B cell (primary cell): Measurements from ENCODE around the gene TBX10. TPM values are rescaled to one million over a fixed set of nuclear protein-coding genes. Genes with fewer than 3 reads are reported as not detected.
A peak's percentile ranks its signal among the peaks of the same experiment; 100 is the strongest.

Experiments used
- ATAC-seq: fragments of 200-7000 bp; cut with Tn5 transposase; one replicate; pipeline ENCODE4 v1.10.0; 2021; ENCODE audit warnings: low read depth, mild to moderate bottlenecking, moderate number of reproducible peaks, moderate library complexity
- CTCF ChIA-PET: fragments of 350-600 bp; sonication (Branson Sonifier 250); formaldehyde crosslinking; loops from one replicate; lab custom pipeline; 2021; ENCODE audit warnings: antibody characterized with exemption, inconsistent platforms; lab: Charles Lee
- POLR2A ChIA-PET: fragments of 350-600 bp; sonication (Branson Sonifier 250); formaldehyde crosslinking; loops from one replicate; lab custom pipeline; 2021; ENCODE audit warnings: antibody characterized with exemption; lab: Charles Lee
- DNase-seq: peaks from one replicate; pipeline ENCODE4 v3.0.0; 2013
- H2AFZ ChIP-seq: 2 replicates; pipeline ENCODE4 v1.6.1; 2012; ENCODE audit warnings: mild to moderate bottlenecking, low read depth, low read length; ENCODE audit not compliant: insufficient read depth, poor library complexity, severe bottlenecking
- H3K27ac ChIP-seq, 2 donors: 1 replicate in 1 of 2; 2 replicates in 1 of 2; pipeline ENCODE4 v1.5.1; 2012 to 2013; ENCODE audit warnings: low read length in 2 of 2, mild to moderate bottlenecking in 2 of 2, moderate library complexity in 1 of 2
- H3K27me3 ChIP-seq, 4 experiments: fragments of 200-600 bp in 1 of 4; sonication (generic) in 1 of 4; replicated peaks in 1 of 4; 1 replicate in 2 of 4; 2 replicates in 2 of 4; pipeline versions ENCODE4 v1.6.1 to v1.7.0; 2013 to 2016; ENCODE audit warnings: low read length in 3 of 4, mild to moderate bottlenecking in 2 of 4, mixed read lengths in 1 of 4, moderate library complexity in 1 of 4; ENCODE audit not compliant: insufficient read depth in 4 of 4, control insufficient read depth in 3 of 4; ENCODE audit errors: control extremely low read depth in 1 of 4
- H3K36me3 ChIP-seq, 2 experiments: replicated peaks in 1 of 2; 1 replicate in 1 of 2; 2 replicates in 1 of 2; pipeline versions ENCODE4 v1.6.1 to v1.7.1; 2013; ENCODE audit warnings: low read length in 1 of 2; ENCODE audit not compliant: insufficient read depth in 2 of 2, control insufficient read depth in 1 of 2; ENCODE audit errors: control extremely low read depth in 1 of 2, extremely low read depth in 1 of 2
- H3K4me1 ChIP-seq, 2 donors: fragments of 200-600 bp in 1 of 2; sonication (generic) in 1 of 2; 1 replicate in 1 of 2; 2 replicates in 1 of 2; pipeline versions ENCODE4 v1.5.1 to v1.6.1; 2013 to 2017; ENCODE audit warnings: low read length in 2 of 2; ENCODE audit not compliant: control insufficient read depth in 2 of 2, insufficient read depth in 2 of 2
- H3K4me2 ChIP-seq: replicated peaks from 2 replicates; pipeline ENCODE3; 2012; ENCODE audit warnings: mild to moderate bottlenecking, low read depth, low read length; ENCODE audit not compliant: poor library complexity, severe bottlenecking
- H3K4me3 ChIP-seq, 5 experiments: fragments of 200-600 bp in 1 of 5; sonication (generic) in 1 of 5; 1 replicate in 3 of 5; 2 replicates in 2 of 5; pipeline versions ENCODE4 v1.5.1 to v1.7.0; 2011 to 2016; ENCODE audit warnings: low read length in 4 of 5, mild to moderate bottlenecking in 4 of 5, low read depth in 2 of 5, control low read depth in 1 of 5, moderate library complexity in 1 of 5; ENCODE audit not compliant: insufficient read depth in 1 of 5; ENCODE audit errors: control extremely low read depth in 1 of 5, extremely low read depth in 1 of 5
- H3K79me2 ChIP-seq: fragments of 200-600 bp; sonication (generic); one replicate; pipeline ENCODE4 v1.6.0; 2016; ENCODE audit warnings: low read length; ENCODE audit not compliant: control insufficient read depth, insufficient read depth
- H3K9ac ChIP-seq: fragments of 200-600 bp; sonication (generic); 2 replicates; pipeline ENCODE4 v1.6.1; 2017; ENCODE audit warnings: mild to moderate bottlenecking, low read length, moderate library complexity
- H3K9me3 ChIP-seq, 3 donors: one replicate each; pipeline versions ENCODE4 v1.6.1 to v1.7.1; 2013; ENCODE audit warnings: low read length in 2 of 3; ENCODE audit not compliant: control insufficient read depth in 2 of 3, insufficient read depth in 1 of 3; ENCODE audit errors: control extremely low read depth in 1 of 3
- H4K20me1 ChIP-seq: 2 replicates; pipeline ENCODE4 v1.6.0; 2012; ENCODE audit warnings: mild to moderate bottlenecking, low read length; ENCODE audit not compliant: insufficient read depth, control insufficient read depth, poor library complexity, severe bottlenecking
- H3K27ac Mint-ChIP-seq: one replicate; pipeline ENCODE4 v1.8.0; 2021; ENCODE audit warnings: mixed read lengths
- H3K27me3 Mint-ChIP-seq: one replicate; pipeline ENCODE4 v1.8.0; 2021; ENCODE audit warnings: mixed read lengths
- H3K4me1 Mint-ChIP-seq: one replicate; pipeline ENCODE4 v1.8.0; 2021; ENCODE audit warnings: mixed read lengths
- H3K4me3 Mint-ChIP-seq: one replicate; pipeline ENCODE4 v1.8.0; 2021; ENCODE audit warnings: mixed read lengths
- H3K9me3 Mint-ChIP-seq: one replicate; pipeline ENCODE4 v1.8.0; 2022; ENCODE audit warnings: mixed read lengths; ENCODE audit not compliant: insufficient read depth
- CTCF ChIP-seq: fragments of 200-600 bp; IDR thresholded peaks from one replicate; pipeline ENCODE4 v1.8.0; 2022; ENCODE audit warnings: antibody characterized with exemption, mild to moderate bottlenecking
- EZH2 ChIP-seq: IDR thresholded peaks from 2 replicates; pipeline ENCODE4 v1.6.1; 2012; ENCODE audit warnings: borderline replicate concordance, low read depth, mild to moderate bottlenecking, moderate library complexity, low read length; ENCODE audit not compliant: insufficient read depth, poor library complexity, severe bottlenecking
- WGBS: methylation state at CpG from one replicate; pipeline ENCODE4 v1.1.5; 2013; ENCODE audit warnings: missing lambda C conversion rate; ENCODE audit not compliant: insufficient coverage; 5-methylcytosine and 5-hydroxymethylcytosine counted together
- intact Hi-C: fragments of 100-400 bp; cut with micrococcal nuclease; formaldehyde crosslinking; loops from one replicate; pipeline ENCODE4 v1.10.0; 2022
- polyA plus RNA-seq: library from polyadenylated mRNA; depleted of rRNA; stranded (reverse); fragments of >200 nt; gene quantifications from 2 replicates; pipeline ENCODE4 v1.2.3, GENCODE V29; 2012
- total RNA-seq, 2 donors: library from RNA; stranded (reverse); fragments of 120-200 nt in 1 of 2; gene quantifications; 1 replicate in 1 of 2; 2 replicates in 1 of 2; pipeline versions ENCODE4 v1.2.3 to v1.2.4, GENCODE V29; 2013 to 2022

The TBX10 gene
- total and polyA plus RNA-seq, 2 donors (not counting 1 experiment from before 2014, with no cell fraction given): not detected

- Histone ChIP-seq H3K4me3 (peak overlapping the region in 4 of 5 experiments; percentile 61 to 76 (median 72)), H4K20me1 (peaks cover 9% of the 10 kb centered on the region), H3K9ac (no peak overlapping the region), H2AFZ (peak overlapping the region; percentile 75), H3K36me3 (no peaks in the 10 kb centered on the region), H3K79me2 (no peaks in the 10 kb centered on the region), H3K27me3 (no peaks in the 10 kb centered on the region), H3K27ac (peak overlapping the region; percentile 55 to 61), H3K4me2 (peak overlapping the region; percentile 99), H3K9me3 (no peaks in the 10 kb centered on the region), H3K4me1 (peaks cover 14 to 19% of the 10 kb centered on the region in 2 donors)
- peak; percentile 39 for DNase-seq
- intact Hi-C loops: loop anchor here (1.0 kb wide), 5 partner anchors 15 to 57 kb away; no protein-coding TSS in a partner anchor
- TF ChIP-seq CTCF (no peak), EZH2 (no peak)
- 68% methylated on average over 25 of the region's 25 CpGs for WGBS
- no peak for ATAC-seq
- peak overlapping the region; percentile 83 for H3K27ac Mint-ChIP-seq
- H3K4me1 Mint-ChIP-seq: peaks cover 17% of the 10 kb centered on the region
- ChIA-PET POLR2A (interaction anchor here (0.6 to 2.8 kb wide), 11 partner anchors 14 to 192 kb away, joined by 3 to 31 read pairs (median 6); partner anchors contain the start of genes ACY3, GSTP1 and PTPRCAP), CTCF (interaction anchor here (0.6 to 7.5 kb wide), 29 partner anchors 10 to 905 kb away, joined by 3 to 105 read pairs (median 5); partner anchors contain the start of genes ACY3, GSTP1, POLD4 and PPP1CA)
- H3K27me3 Mint-ChIP-seq: no peaks in the 10 kb centered on the region
- no peaks in the 10 kb centered on the region for H3K9me3 Mint-ChIP-seq
- H3K4me3 Mint-ChIP-seq: peak overlapping the region; percentile 90
Observed at GRCh38 chr11:67628710-67629385, 10.7 kb downstream of the TBX10 start.
